Measurements from ENCODE around the gene PRAMEF2.
"Not testable (repeated sequence)": the region's sequence is repeated elsewhere in the genome, so short reads cannot be mapped to it uniquely, and the experiment has no call there.

Gene PRAMEF2, protein sequence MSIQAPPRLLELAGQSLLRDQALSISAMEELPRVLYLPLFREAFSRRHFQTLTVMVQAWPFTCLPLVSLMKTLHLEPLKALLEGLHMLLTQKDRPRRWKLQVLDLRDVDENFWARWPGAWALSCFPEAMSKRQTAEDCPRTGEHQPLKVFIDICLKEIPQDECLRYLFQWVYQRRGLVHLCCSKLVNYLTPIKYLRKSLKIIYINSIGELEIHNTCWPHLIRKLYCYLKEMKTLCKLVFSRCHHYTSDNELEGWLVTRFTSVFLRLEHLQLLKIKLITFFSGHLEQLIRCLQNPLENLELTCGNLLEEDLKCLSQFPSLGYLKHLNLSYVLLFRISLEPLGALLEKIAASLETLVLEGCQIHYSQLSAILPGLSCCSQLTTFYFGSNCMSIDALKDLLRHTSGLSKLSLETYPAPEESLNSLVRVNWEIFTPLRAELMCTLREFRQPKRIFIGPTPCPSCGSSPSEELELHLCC

DNA sequence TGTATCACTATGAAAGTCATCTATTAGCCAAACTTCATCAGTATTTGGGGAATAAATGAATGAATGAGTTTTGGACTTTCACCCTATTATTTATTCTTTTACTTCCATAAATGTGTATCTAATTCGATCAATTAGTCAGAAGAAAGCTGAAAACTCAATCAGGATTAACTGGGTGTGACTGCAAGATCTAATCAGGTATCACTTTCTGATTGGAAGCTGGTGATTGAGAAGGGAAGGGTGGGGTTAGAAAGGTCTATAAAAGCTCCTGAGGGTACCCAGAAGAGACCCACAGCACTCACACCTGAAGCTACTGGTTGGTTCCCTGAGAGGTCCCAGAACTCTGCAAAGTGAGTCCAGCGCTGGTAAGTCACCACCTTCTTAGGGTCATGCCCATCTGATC is at the start of gene PRAMEF2:
Gene PRAMEF2, plus strand, starts transcription at position 301 of the 400 bp plus-strand sequence. CDS start 1,924 bp downstream, outside the sequence.
- not testable (repeated sequence) for DNase-seq

DNA sequence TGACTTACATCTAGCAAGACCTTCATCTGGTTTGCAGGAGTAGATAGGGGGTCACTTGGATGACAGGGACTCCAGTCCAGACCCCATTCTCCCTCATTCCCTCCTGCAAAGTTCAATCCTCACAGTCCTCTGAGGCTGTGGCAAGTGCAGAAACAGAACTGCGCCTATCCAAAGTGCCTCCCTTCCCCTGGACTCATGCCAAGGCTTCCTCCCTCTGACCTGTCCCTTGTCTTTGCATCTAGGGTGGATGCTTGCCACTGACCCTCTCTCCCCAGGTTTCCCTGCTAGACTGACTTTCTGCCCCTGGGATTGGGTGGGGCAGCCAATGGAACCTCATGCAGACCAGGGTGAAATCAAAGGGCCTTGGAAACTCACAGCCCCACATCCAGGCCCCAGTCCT is 47.0 kb upstream of the PRAMEF2 start:
- DNase-seq: no peak

DNA sequence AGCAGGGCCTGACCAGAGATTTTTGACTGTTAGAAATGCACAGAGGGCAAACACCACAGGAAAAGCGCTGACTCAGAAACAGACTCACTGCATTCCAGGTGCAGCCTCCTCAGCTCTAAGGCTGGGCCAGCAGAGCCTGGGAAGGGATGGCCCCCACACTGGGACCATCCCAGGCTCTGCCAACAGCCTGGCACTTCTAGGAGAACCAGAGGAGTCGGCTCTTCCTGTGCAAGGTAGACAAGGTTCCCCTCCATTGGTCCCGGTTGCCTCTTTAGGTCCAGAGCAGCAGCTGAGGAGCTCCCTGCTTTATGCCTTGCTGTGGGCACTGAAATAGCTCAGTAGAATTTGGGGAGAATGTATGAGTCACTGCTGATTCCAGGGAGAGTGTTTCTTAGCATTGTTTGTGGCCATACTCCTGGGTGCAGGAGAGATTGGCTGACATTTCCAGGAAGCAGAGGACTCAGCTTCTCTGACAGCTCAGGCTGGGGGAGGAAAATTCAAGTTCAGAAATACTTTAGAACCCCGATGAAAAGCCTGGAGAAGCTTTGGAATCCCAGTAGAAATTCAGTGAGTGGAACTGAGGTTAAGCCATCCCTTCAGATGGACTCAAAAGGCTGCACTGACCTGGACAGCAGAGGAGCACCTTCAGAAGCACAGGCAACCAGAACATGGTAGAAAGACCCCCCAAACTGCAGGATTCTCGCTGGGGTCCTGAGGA is 46.0 kb upstream of the PRAMEF2 start:
- DNase-seq: no peak

DNA sequence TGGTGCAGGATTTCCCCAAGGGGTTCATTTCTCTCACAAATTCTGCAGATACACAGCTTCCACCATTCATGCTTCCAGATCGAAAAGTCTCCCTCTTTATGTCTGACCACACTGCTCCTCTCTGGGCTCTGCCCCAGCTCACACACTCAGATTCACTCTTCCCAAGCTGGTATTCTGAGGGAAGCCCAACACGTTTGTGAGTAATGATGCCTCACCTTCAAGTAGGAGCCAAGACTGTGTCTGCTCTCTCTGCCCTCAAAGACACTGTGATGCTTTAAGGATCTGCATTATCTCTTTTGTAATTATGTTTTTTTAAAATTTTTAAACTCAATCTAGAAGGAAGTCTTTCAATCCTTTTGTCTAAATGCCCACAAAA is 45.5 kb upstream of the PRAMEF2 start:
- no peak for DNase-seq

DNA sequence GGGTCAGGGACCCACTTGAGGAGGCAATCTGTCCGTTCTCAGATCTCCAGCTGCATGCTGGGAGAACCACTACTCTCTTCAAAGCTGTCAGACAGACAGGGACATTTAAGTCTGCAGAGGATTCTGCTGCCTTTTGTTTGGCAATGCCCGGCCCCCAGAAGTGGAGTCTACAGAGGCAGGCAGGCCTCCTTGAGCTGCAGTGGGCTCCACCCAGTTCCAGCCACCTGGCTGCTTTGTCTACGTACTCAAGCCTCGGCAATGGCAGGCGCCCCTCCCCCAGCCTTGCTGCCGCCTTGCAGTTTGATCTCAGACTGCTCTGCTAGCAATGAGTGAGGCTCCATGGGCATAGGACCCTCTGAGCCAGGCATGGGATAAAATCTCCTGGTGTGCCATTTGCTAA is 37.8 kb upstream of the PRAMEF2 start:
- DNase-seq: not testable (repeated sequence)

DNA sequence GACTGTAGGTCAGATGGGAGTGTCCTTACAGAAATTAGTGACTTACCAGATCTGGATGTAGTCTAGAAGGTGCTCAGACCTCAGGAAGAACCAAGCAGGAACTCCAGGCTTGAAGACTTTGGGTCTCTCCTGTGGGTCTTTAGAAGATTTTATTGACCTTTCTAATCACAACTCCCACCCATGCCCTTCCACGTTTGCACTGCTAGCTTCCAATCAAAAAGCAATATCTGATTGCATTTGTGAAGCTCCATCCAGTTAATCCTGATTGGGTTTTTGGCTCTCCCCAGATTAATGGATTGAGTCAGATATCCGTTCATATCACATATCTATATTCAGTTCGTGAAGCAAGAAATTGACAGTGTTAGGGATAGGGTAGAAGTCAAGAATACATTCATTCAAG is 25.6 kb upstream of the PRAMEF2 start, which contains the start of gene PRAMEF11:
Gene PRAMEF11, minus strand, starts transcription at position 101 of the 400 bp plus-strand sequence. CDS start 2,621 bp downstream, outside the sequence.
- not testable (repeated sequence) for DNase-seq

DNA sequence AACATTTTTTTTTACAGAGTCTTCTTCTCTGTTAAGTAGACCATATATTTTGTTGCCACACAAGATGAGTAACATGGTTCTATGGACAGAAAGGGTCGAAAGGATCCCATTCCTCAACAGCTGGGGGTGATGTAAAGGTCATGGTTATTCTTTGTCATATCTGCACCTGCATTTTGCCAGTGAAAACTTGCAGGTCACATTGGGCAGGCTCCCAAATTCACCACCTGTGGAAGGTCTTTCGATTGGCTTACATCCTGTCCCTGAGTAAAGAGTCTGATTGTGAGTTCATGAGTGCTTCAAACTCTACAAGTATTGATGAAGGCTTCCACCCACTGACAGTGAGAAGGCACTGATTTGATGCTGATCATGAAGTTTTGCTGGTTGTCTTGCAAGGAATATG is 23.6 kb upstream of the PRAMEF2 start:
- not testable (repeated sequence) for DNase-seq

DNA sequence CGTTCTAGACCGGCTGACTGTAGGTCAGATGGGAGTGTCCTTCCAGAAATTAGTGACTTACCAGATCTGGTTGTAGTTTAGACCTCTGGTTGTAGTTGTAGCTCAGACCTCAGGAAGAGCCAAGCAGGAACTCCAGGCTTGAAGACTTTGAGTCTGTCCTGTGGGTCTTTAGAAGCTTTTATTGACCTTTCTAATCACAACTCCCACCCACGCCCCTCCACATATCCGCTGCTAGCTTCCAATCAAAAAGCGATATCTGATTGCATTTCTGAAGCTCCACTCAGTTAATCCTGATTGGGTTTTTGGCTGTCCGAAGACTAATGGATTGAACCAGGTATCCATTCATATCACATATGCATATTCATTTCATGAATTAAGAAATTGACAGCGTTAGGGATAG is 8.3 kb upstream of the PRAMEF2 start, which contains the start of gene HNRNPCL1:
Gene HNRNPCL1, minus strand, starts transcription at position 101 of the 400 bp plus-strand sequence. CDS start 431 bp downstream, outside the sequence.
- DNase-seq: not testable (repeated sequence)

DNA sequence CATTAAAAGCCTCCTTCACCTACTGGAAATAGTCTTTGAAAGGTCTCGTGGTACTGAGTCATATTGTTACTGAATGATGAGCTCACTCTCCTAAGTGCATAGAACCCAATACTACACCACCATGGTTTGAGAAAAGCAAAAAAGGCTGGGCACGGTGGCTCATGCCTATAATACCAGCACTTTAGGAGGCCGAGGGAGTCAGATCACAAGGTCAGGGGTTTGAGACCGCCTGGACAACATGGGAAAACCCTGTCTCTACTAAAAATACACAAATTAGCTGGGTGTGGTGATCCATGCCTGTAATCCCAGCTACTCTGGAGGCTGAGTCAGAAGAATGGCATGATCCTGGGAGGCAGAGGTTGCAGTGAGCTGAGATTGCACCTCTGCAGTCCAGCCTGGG is 5.1 kb upstream of the PRAMEF2 start:
- no peak for DNase-seq

DNA sequence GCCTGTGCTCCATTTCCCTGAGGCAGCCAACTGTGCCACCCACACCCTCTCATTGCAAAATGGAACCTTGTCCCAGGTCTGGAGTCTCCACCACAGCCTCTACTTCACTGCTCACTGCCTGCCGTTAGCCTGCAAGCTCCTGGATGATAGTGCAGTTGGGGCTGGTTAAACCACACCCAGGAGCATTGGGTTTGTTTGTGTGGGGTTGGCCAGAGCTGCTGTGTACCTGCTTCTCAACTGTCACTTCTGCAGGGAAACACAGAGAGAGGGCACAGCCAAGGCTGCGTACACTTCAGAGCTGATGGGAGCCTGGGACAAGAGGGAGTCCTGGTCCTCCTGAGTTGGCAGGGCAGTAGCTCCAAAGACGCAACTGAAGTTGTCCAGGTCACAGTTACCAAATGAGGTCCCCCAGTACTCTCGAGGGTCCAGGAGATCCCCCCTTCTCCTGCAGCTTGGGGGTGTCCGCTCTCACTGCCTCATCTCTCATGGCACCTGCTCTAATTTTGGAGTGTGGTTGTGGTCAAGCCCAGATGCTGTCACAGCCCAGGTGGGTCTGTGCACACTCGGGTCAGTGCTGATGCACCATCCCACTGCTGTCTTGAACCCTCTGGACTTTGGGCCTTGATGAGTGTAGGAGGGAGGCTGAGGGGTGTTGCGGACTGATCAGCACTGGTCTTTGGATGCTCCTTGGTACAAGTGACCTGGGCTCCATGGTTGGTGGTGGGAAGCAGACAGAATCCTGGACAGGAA is 6.4 kb downstream of the PRAMEF2 start:
- DNase-seq: not testable (repeated sequence)

DNA sequence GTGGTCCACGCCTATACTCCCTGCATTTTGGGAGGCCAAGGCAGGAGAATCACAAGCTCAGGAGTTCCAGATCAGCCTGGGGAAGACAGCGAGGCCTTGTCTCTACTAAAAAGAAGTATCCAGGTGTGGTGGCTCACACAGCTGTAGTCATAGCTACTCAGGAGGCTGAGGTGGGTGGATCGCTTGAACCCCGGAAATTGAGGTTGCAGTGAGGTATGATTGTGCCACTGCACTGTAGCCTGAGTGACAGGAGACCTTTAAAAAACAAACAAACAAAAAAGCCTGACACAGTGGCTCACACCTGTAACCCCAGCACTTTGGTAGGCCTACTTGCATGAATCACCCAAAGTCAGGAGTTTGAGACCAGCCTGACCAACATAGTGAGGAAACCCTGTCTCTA is 21.6 kb downstream of the PRAMEF2 start:
- not testable (repeated sequence) for DNase-seq

DNA sequence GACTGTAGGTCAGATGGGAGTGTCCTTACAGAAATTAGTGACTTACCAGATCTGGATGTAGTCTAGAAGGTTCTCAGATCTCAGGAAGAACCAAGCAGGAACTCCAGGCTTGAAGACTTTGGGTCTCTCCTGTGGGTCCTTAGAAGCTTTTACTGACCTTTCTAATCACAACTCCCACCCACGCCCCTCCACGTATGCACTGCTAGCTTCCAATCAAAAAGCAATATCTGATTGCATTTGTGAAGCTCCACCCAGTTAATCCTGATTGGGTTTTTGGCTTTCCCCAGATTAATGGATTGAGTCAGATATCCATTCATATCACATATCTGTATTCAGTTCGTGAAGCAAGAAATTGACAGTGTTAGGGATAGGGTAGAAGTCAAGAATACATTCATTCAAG is 29.2 kb downstream of the PRAMEF2 start, which contains the start of gene PRAMEF4:
Gene PRAMEF4, minus strand, starts transcription at position 101 of the 400 bp plus-strand sequence. CDS start 2,807 bp downstream, outside the sequence.
- not testable (repeated sequence) for DNase-seq

DNA sequence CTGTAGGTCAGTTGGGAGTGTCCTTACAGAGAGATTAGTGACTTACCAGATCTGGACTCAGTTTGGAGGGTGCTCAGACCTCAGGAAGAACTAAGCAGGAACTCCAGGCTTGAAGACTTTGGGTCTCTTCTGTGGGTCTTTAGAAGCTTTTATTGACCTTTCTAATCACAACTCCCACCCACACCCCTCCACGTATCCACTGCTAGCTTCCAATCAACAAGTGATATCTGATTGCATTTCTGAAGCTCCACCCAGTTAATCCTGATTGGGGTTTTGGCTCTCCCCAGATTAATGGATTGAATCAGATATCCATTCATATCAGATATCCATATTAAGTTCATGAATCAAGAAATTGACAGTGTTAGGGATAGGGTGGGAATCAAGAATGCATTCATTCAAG is 41.3 kb downstream of the PRAMEF2 start, which contains the start of gene PRAMEF10:
Gene PRAMEF10, minus strand, starts transcription at position 101 of the 400 bp plus-strand sequence. CDS start 2,423 bp downstream, outside the sequence.
- not testable (repeated sequence) for DNase-seq

DNA sequence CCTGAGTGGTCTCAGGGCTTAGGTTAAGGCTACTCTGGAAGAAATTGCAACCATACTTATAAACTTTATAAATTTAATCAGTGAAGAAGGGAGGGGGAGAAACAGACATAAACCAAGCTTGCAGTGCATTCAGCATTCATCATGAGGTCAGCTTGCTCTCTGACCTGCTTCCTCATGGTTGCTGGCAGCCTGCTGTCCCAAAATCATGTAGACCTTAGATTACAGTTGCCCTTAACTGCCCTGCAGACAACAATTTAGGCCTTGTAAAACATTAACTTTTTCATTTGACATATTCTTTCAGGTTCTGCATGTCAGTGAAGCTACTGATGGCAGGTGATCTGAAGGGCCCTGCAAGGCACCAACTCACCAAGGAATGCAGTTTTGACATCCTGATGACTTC is 42.3 kb downstream of the PRAMEF2 start:
- not testable (repeated sequence) for DNase-seq

DNA sequence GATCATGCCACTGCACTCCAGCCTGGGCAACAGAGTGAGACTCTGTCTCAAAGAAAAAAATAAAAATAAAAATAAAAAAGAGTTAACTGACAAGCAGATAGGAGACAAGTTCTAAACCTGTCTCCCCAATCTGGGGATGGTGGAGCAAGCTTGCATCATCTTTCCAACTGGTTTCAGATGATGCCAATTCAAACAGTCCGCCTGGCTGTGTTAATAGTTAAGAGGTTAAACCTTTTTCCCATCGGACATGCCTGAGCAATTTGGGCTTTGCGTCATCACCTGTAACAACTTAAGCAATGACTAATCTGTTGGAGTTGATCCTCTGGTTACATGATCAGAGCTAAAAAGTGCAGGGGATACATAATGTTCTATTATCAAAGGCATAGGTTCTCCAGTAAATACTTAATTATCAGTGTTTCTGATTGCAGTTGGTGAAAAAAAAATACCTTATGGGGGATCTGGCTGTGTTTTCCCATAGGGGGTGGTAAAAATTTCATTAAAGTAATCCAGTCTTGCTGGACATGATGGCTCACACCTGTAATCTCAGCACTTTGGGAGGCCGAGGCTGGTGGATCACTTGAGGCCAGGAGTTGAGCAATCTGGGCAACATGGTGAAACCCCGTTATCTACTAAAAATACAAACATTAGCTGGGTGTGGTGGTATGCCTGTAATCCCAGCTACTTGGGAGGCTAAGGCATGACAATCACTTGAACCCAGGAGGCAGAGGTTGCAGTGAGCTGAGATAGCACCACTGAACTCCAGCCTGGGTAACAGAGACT is 47.1 kb downstream of the PRAMEF2 start:
- DNase-seq: not testable (repeated sequence)

All from SW 1271 (cell line).